Esophagus squamous epithelium (tissue), 5 donors: Measurements from ENCODE around the gene FIGN. TPM values are rescaled to one million over a fixed set of nuclear protein-coding genes. Genes with fewer than 3 reads are reported as not detected.

Source experiments
- DNase-seq: peaks from one replicate; lab custom pipeline; 2025; lab: John Stamatoyannopoulos, UW
- H3K27ac ChIP-seq, 4 donors: fragments of 200-600 bp; sonication (generic); one replicate each; pipeline ENCODE4 v1.5.1; 2016 to 2019; ENCODE audit warnings: mild to moderate bottlenecking in 1 of 4
- H3K27me3 ChIP-seq, 4 donors: fragments of 200-600 bp; sonication (generic); 1 replicate in 3 of 4; 2 replicates in 1 of 4; pipeline versions ENCODE4 v1.5.1 to v1.6.0; 2017 to 2021; ENCODE audit warnings: antibody characterized with exemption in 1 of 4
- H3K36me3 ChIP-seq, 3 donors: fragments of 200-600 bp; sonication (generic); one replicate each; pipeline ENCODE4 v1.5.1; 2016 to 2019
- H3K4me1 ChIP-seq, 3 donors: fragments of 200-600 bp; sonication (generic); one replicate each; pipeline ENCODE4 v1.5.1; 2017 to 2019
- H3K4me3 ChIP-seq, 4 donors: fragments of 200-600 bp; sonication (generic); 1 replicate in 3 of 4; 2 replicates in 1 of 4; pipeline ENCODE4 v1.5.1; 2016 to 2019; ENCODE audit warnings: mild to moderate bottlenecking in 2 of 4, moderate library complexity in 1 of 4
- H3K9me3 ChIP-seq, 3 donors: fragments of 200-600 bp; sonication (generic); one replicate each; pipeline ENCODE4 v1.5.1; 2016 to 2019
- POLR2A ChIP-seq, 4 donors: fragments of 450-650 bp; IDR thresholded peaks; one replicate each; pipeline ENCODE4 v1.6.1; 2017; ENCODE audit warnings: antibody characterized with exemption in 4 of 4, mild to moderate bottlenecking in 4 of 4, moderate library complexity in 3 of 4
- WGBS, 2 donors: methylation state at CpG; one replicate each; pipeline ENCODE4 v1.1.5; 2018; 5-methylcytosine and 5-hydroxymethylcytosine counted together
- intact Hi-C: fragments of 100-400 bp; cut with DNase I; formaldehyde crosslinking; loops from one replicate; pipeline ENCODE4 v1.15.0; 2022
- total RNA-seq, 4 donors: library from RNA; depleted of rRNA; stranded (reverse); fragments of >200 nt; gene quantifications; one replicate each; pipeline ENCODE4 v1.1.0, GENCODE V29; 2016
- TF ChIP-seq, protein P1 (sequence below), 6 experiments: fragments of 450-650 bp in 4 of 6; fragments of 200-600 bp in 2 of 6; sonication (generic) in 2 of 6; IDR thresholded peaks; one replicate each; pipeline ENCODE4 v1.5.1; 2016 to 2019; ENCODE audit warnings: antibody characterized with exemption in 6 of 6, mild to moderate bottlenecking in 4 of 6, moderate library complexity in 4 of 6
- donor health status: DM: yes; HTN: yes; CAD: no.

FIGN gene
- total RNA-seq, 4 donors from 2014 or later, result 0.38 to 2.1 (median 1.8) TPM

DNA sequence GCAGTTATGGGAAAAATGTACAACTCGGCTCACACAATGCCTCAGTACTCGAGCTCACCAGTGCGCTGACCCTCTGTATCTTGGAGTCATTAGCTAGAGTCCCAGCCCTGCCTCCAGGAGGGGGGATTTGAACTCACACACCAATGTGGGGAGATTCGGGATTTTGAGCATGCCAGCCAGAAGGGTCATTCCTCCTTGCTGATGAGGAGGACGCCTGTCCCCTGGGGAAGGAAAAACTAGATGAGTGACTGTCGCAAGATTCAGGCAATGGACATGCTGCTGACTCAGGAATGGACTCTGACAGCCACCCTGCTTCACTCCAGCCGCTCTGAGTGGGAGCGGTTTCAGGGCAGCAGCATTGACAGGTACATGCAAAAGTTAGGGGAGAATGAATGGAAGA lies 20.6 kb downstream of the FIGN start:
- no peak for DNase-seq
- WGBS, 2 donors, result 75 to 88% methylated on average over 7 to 8 of the region's 8 CpGs
- TF ChIP-seq POLR2A (IDR thresholded peaks at IDR 0.05), result no peak
- TF ChIP-seq, protein P1, sequence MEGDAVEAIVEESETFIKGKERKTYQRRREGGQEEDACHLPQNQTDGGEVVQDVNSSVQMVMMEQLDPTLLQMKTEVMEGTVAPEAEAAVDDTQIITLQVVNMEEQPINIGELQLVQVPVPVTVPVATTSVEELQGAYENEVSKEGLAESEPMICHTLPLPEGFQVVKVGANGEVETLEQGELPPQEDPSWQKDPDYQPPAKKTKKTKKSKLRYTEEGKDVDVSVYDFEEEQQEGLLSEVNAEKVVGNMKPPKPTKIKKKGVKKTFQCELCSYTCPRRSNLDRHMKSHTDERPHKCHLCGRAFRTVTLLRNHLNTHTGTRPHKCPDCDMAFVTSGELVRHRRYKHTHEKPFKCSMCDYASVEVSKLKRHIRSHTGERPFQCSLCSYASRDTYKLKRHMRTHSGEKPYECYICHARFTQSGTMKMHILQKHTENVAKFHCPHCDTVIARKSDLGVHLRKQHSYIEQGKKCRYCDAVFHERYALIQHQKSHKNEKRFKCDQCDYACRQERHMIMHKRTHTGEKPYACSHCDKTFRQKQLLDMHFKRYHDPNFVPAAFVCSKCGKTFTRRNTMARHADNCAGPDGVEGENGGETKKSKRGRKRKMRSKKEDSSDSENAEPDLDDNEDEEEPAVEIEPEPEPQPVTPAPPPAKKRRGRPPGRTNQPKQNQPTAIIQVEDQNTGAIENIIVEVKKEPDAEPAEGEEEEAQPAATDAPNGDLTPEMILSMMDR (IDR thresholded peaks at IDR 0.05), result no peak
- H3K4me3 ChIP-seq, result no peak overlapping the region
- intact Hi-C loops, result no loop called here
- H3K4me1 ChIP-seq, result peaks cover 0 to 4% (median 0%) of the 10 kb centered on the region in 3 donors
- H3K27me3 ChIP-seq, result no peaks in the 10 kb centered on the region
- no peaks in the 10 kb centered on the region for H3K9me3 ChIP-seq
- H3K27ac ChIP-seq, result no peak overlapping the region
- no peaks in the 10 kb centered on the region for H3K36me3 ChIP-seq

- Histone ChIP-seq H3K27ac (no peak overlapping the region), H3K27me3 (no peaks in the 10 kb centered on the region), H3K36me3 (no peaks in the 10 kb centered on the region), H3K4me1 (peaks cover 0 to 4% (median 0%) of the 10 kb centered on the region in 3 donors), H3K9me3 (no peaks in the 10 kb centered on the region), H3K4me3 (no peak overlapping the region)
- 62 to 79% methylated on average over 7 of the region's 7 CpGs for WGBS, 2 donors
- intact Hi-C loops, result no loop called here
- DNase-seq, result no peak
- no peak for TF ChIP-seq POLR2A (IDR thresholded peaks at IDR 0.05)
- TF ChIP-seq, protein P1 (IDR thresholded peaks at IDR 0.05), result no peak
Measured at GRCh38 chr2:163713534-163714311, 22.1 kb downstream of the FIGN start.

DNA sequence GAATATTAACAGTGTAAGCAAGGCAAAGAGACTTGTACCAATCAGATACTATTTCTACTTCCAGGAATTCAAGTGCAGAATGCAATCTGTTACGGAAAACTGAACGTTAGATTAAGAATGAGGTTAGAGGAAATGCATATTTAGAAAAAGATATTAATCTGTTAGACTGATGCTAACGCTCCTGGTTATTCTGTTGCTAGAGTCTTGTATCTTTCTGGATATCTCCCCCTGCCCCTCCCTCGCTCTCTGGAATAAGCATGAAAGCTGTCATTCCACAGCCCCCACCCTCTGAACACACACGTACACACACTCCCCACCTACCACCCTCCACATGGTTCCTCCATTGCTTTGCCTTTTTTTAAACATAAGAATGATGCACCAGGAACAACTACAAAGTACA lies 24.1 kb downstream of the FIGN start:
- H3K27ac ChIP-seq, result no peak overlapping the region
- H3K4me1 ChIP-seq, result no peaks in the 10 kb centered on the region
- no peak for DNase-seq
- H3K36me3 ChIP-seq, result no peaks in the 10 kb centered on the region
- intact Hi-C loops, result no loop called here
- H3K9me3 ChIP-seq, result no peaks in the 10 kb centered on the region
- no peak overlapping the region for H3K4me3 ChIP-seq
- no peak for TF ChIP-seq POLR2A (IDR thresholded peaks at IDR 0.05)
- TF ChIP-seq, protein P1 (IDR thresholded peaks at IDR 0.05), result no peak
- H3K27me3 ChIP-seq, result no peaks in the 10 kb centered on the region
- WGBS, 2 donors, result 69 to 79% methylated on average over 5 of the region's 5 CpGs

DNA sequence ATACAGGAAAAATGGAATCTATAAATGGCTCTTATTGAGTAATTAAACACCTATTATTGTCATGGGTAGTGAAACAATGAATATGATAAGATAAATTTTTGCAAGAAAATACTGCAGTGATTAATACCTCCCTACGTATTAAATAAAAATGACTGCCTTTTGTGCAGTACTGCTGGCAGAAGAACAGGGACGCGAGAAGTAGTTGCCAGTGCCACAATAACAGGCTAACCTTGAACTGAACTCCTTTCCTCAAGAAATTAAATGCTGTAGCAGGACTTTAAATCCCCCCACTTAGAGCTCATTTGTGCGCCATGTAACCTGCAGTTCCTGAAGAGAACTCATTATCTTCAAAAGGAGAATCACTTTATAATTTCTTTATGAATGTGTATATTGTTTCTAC lies 24.6 kb downstream of the FIGN start:
- intact Hi-C loops, result no loop called here
- no peak for TF ChIP-seq POLR2A (IDR thresholded peaks at IDR 0.05)
- TF ChIP-seq, protein P1 (IDR thresholded peaks at IDR 0.05), result no peak
- 89% methylated on average over 4 of the region's 4 CpGs for WGBS, 2 donors
- no peaks in the 10 kb centered on the region for H3K27me3 ChIP-seq
- no peak for DNase-seq
- no peak overlapping the region for H3K27ac ChIP-seq
- no peaks in the 10 kb centered on the region for H3K4me1 ChIP-seq
- no peaks in the 10 kb centered on the region for H3K9me3 ChIP-seq
- no peak overlapping the region for H3K4me3 ChIP-seq
- H3K36me3 ChIP-seq, result no peaks in the 10 kb centered on the region

DNA sequence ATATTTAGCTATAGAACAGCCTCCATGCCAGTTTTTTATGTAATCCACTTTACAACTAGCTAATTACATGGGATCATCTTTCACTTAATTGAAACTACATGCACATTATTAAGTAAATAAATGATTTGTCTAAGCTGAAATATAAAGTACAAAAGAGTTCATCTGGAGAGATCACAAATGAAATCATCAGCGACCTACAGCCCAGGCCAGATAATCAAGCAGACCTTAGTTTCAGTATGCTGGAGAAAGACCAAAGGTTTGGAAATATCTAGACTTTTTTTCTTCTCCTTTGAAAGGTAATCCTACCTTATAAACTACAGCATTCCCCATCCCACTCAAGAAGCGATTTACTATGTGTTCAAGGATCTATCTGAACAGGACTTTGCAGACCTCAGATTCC lies 26.5 kb downstream of the FIGN start:
- H3K4me3 ChIP-seq, result no peak overlapping the region
- intact Hi-C loops, result no loop called here
- TF ChIP-seq, protein P1 (IDR thresholded peaks at IDR 0.05), result no peak
- no peak for TF ChIP-seq POLR2A (IDR thresholded peaks at IDR 0.05)
- 75 to 79% methylated on average over 2 of the region's 2 CpGs for WGBS, 2 donors
- H3K4me1 ChIP-seq, result no peaks in the 10 kb centered on the region
- H3K36me3 ChIP-seq, result no peaks in the 10 kb centered on the region
- no peaks in the 10 kb centered on the region for H3K27me3 ChIP-seq
- no peak for DNase-seq
- H3K27ac ChIP-seq, result no peak overlapping the region
- no peaks in the 10 kb centered on the region for H3K9me3 ChIP-seq
